ENCODE measurements around the gene RTL9. TPM values are rescaled to one million over a fixed set of nuclear protein-coding genes. Genes with fewer than 3 reads are reported as not detected.
A peak's percentile ranks its signal among the peaks of the same experiment; 100 is the strongest.

Gene RTL9
- total RNA-seq (2021) (0.13 and 0.70 TPM in 2 replicates), Bru-seq, nascent RNA (percentile 21 among the genes with signal in this experiment), BruChase-seq, experiment 1, labeled RNA remaining after a 2-hour chase (percentile 32 among the genes with signal in this experiment), BruChase-seq, experiment 2, labeled RNA remaining after a 6-hour chase (percentile 22 among the genes with signal in this experiment)
- long read RNA-seq, result 0 reads

DNA sequence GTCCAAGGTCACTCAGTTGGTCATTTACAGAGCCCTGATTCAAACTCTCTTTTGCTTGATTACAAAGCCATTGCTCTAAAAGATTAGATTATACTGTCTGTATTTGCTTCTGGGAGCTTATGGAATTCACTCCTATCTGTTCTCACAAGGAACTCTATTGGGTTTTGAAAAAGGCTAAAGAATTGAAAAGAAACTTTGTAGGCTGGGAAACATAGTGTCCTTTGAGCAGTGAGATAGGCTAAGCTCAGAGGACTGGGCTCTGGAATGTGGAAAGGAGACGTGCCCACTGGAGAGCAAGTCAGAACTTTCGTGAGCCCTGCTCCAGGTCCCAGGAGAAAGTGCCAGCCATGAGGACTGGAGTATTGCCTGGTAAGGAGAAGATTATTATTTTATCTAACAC, at the start of gene RTL9:
Gene RTL9, plus strand, starts transcription at position 301 of the 400 bp plus-strand sequence. CDS start 91,770 bp downstream, outside the sequence.
- POLR2A ChIA-PET (ENCODE audit: low non-redundant PET), result no interaction called here
- no TSS peak for BruUV-seq (replicated peaks)
- H3K27me3 ChIP-seq (replicated peaks; ENCODE audit: insufficient read depth, low read depth, low read length, poor library complexity), result peaks cover 9% of the 10 kb centered on the region
- intact Hi-C loops (cut with micrococcal nuclease; ENCODE audit: unreplicated experiment), result no loop called here
- no peak for TF ChIP-seq EZH2 (IDR thresholded peaks at IDR 0.05; ENCODE audit: borderline replicate concordance, low read depth, low read length, poor library complexity, severe bottlenecking)
- TF ChIP-seq, protein P1, sequence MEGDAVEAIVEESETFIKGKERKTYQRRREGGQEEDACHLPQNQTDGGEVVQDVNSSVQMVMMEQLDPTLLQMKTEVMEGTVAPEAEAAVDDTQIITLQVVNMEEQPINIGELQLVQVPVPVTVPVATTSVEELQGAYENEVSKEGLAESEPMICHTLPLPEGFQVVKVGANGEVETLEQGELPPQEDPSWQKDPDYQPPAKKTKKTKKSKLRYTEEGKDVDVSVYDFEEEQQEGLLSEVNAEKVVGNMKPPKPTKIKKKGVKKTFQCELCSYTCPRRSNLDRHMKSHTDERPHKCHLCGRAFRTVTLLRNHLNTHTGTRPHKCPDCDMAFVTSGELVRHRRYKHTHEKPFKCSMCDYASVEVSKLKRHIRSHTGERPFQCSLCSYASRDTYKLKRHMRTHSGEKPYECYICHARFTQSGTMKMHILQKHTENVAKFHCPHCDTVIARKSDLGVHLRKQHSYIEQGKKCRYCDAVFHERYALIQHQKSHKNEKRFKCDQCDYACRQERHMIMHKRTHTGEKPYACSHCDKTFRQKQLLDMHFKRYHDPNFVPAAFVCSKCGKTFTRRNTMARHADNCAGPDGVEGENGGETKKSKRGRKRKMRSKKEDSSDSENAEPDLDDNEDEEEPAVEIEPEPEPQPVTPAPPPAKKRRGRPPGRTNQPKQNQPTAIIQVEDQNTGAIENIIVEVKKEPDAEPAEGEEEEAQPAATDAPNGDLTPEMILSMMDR (conservative IDR thresholded peaks at IDR 0.05; ENCODE audit: low read depth, low read length), result no peak
- no peaks in the 10 kb centered on the region for H3K9me3 ChIP-seq (ENCODE audit: low read depth, low read length, poor library complexity, severe bottlenecking)
- no peaks in the 10 kb centered on the region for H3K4me1 ChIP-seq (ENCODE audit: insufficient read depth, low read length, poor library complexity, severe bottlenecking)
- no peak for DNase-seq (ENCODE audit: low spot score)
- no peak within 1 kb of the TSS for H3K4me3 ChIP-seq (ENCODE audit: low read depth, low read length, poor library complexity, severe bottlenecking)
- H3K27ac ChIP-seq (ENCODE audit: low read depth, low read length, poor library complexity, severe bottlenecking), result no peak within 1 kb of the TSS
- CTCF ChIA-PET, result no interaction called here
- H3K36me3 ChIP-seq (ENCODE audit: insufficient read depth, low read length, poor library complexity, severe bottlenecking), result no peaks in the 10 kb centered on the region

DNA sequence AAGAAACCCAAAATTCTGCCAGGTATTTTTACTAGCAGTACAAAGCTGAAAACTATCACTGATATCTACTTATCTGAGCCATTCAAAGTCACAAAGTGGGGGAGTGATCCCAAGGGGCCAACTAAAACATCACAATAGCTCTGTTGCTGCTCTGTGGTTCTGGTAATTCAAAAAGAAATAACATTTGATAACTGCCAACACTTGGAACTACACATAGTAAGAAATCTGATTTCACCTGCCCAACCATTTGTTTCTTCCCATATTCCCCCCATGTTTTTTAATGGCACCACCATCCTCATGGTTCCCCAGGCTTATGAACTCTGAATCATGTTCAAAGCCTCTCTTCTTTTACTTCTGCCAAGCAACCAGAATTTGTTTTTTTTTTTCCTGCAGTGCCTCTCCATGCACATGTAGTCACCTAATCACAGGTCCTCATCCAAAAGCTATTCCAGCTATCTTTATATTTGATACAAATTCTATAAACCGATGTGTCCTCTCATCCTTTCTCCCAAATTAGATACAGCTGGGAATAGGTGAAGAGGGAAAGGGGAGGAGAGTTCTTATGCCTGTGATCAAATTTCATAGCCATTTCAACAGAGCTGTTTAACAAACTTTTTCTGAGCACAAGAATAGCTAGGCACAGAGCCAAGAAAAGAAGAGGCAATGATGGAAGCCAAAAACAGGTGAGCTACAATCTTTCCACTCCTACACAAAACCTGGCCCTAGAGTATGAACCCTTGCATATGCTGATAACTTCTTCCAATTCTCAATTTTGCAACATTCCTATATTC, 48.5 kb upstream of the RTL9 start:
- intact Hi-C loops (cut with micrococcal nuclease; ENCODE audit: unreplicated experiment), result no loop called here
- no peaks in the 10 kb centered on the region for H3K9me3 ChIP-seq (ENCODE audit: low read depth, low read length, poor library complexity, severe bottlenecking)
- DNase-seq (ENCODE audit: low spot score), result no peak
- no peak for TF ChIP-seq EZH2 (IDR thresholded peaks at IDR 0.05; ENCODE audit: borderline replicate concordance, low read depth, low read length, poor library complexity, severe bottlenecking)
- TF ChIP-seq, protein P1 (conservative IDR thresholded peaks at IDR 0.05; ENCODE audit: low read depth, low read length), result no peak
- no TSS peak for BruUV-seq (replicated peaks)
- no peaks in the 10 kb centered on the region for H3K36me3 ChIP-seq (ENCODE audit: insufficient read depth, low read length, poor library complexity, severe bottlenecking)
- CTCF ChIA-PET, result no interaction called here
- no peaks in the 10 kb centered on the region for H3K27me3 ChIP-seq (replicated peaks; ENCODE audit: insufficient read depth, low read depth, low read length, poor library complexity)
- H3K4me3 ChIP-seq (ENCODE audit: low read depth, low read length, poor library complexity, severe bottlenecking), result no peak overlapping the region
- no peak overlapping the region for H3K27ac ChIP-seq (ENCODE audit: low read depth, low read length, poor library complexity, severe bottlenecking)
- POLR2A ChIA-PET (ENCODE audit: low non-redundant PET), result no interaction called here
- H3K4me1 ChIP-seq (ENCODE audit: insufficient read depth, low read length, poor library complexity, severe bottlenecking), result peaks cover 24% of the 10 kb centered on the region

DNA sequence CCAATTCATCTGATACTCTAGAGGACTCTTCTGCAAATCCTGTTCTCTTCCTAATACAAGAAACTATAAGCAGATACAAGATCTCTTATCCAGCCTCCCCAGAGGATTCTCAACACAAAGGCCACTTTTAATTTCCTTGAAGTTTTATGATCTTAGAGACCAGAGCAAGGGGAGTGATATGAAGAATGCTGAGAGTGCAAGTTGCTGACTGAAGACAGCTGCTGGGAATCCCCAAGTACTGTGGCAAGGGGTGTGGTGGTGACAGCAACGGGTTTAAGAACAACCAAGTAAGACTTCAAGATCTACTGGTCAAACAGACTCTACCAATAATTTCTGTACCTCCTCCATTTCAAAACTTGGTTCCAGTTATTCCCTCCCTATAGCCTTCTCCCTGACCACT, 47.8 kb upstream of the RTL9 start:
- ChIA-PET CTCF (no interaction called here), POLR2A (ENCODE audit: low non-redundant PET) (no interaction called here)
- Histone ChIP-seq H3K36me3 (ENCODE audit: insufficient read depth, low read length, poor library complexity, severe bottlenecking) (no peaks in the 10 kb centered on the region), H3K4me3 (ENCODE audit: low read depth, low read length, poor library complexity, severe bottlenecking) (no peak overlapping the region), H3K9me3 (ENCODE audit: low read depth, low read length, poor library complexity, severe bottlenecking) (no peaks in the 10 kb centered on the region), H3K27me3 (replicated peaks; ENCODE audit: insufficient read depth, low read depth, low read length, poor library complexity) (no peaks in the 10 kb centered on the region), H3K4me1 (ENCODE audit: insufficient read depth, low read length, poor library complexity, severe bottlenecking) (peaks cover 24% of the 10 kb centered on the region), H3K27ac (ENCODE audit: low read depth, low read length, poor library complexity, severe bottlenecking) (no peak overlapping the region)
- peak; percentile 69 for DNase-seq (ENCODE audit: low spot score)
- TF ChIP-seq, protein P1 (conservative IDR thresholded peaks at IDR 0.05; ENCODE audit: low read depth, low read length), result no peak
- TF ChIP-seq EZH2 (IDR thresholded peaks at IDR 0.05; ENCODE audit: borderline replicate concordance, low read depth, low read length, poor library complexity, severe bottlenecking), result no peak
- BruUV-seq (replicated peaks), result no TSS peak
- intact Hi-C loops (cut with micrococcal nuclease; ENCODE audit: unreplicated experiment), result no loop called here

All from A673 (cell line).